Thyroid gland (tissue), 4 donors: ENCODE measurements around the gene MARCKS. TPM values are rescaled to one million over a fixed set of nuclear protein-coding genes. Genes with fewer than 3 reads are reported as not detected.

Source experiments
- DNase-seq, 2 donors: peaks; one replicate each; pipeline ENCODE4 v3.0.0-alpha.2; 2019
- H3K27ac ChIP-seq, 3 donors: fragments of 200-600 bp; sonication (generic); 1 replicate in 2 of 3; 2 replicates in 1 of 3; pipeline ENCODE4 v1.5.1; 2016 to 2019; ENCODE audit warnings: mild to moderate bottlenecking in 1 of 3, moderate library complexity in 1 of 3
- H3K27me3 ChIP-seq: fragments of 200-600 bp; sonication (generic); one replicate; pipeline ENCODE4 v1.5.1; 2019
- H3K36me3 ChIP-seq, 2 donors: fragments of 200-600 bp; sonication (generic); one replicate each; pipeline ENCODE4 v1.5.1; 2016 to 2019
- H3K4me1 ChIP-seq, 2 donors: fragments of 200-600 bp; sonication (generic); one replicate each; pipeline ENCODE4 v1.5.1; 2017 to 2019
- H3K4me3 ChIP-seq, 3 donors: fragments of 200-600 bp; sonication (generic); replicated peaks in 1 of 3; 1 replicate in 2 of 3; 2 replicates in 1 of 3; pipeline ENCODE4 v1.5.1; 2016; ENCODE audit warnings: mild to moderate bottlenecking in 1 of 3
- H3K9me3 ChIP-seq: fragments of 200-600 bp; sonication (generic); one replicate; pipeline ENCODE4 v1.5.1; 2017
- POLR2A ChIP-seq, 2 donors: fragments of 450-650 bp; IDR thresholded peaks; one replicate each; pipeline ENCODE4 v1.6.1; 2017; ENCODE audit warnings: antibody characterized with exemption in 2 of 2, mild to moderate bottlenecking in 2 of 2, moderate library complexity in 1 of 2
- WGBS, 2 donors: methylation state at CpG; one replicate each; pipeline ENCODE4 v1.1.5; 2017; 5-methylcytosine and 5-hydroxymethylcytosine counted together
- intact Hi-C: fragments of 100-400 bp; cut with DNase I; formaldehyde crosslinking; loops from one replicate; pipeline ENCODE4 v1.15.1; 2023
- total RNA-seq, 4 donors: library from RNA; depleted of rRNA; stranded (reverse); fragments of >200 nt; gene quantifications; one replicate each; pipeline ENCODE4 v1.2.3, GENCODE V29; 2016
- TF ChIP-seq, protein P1 (sequence below), 6 experiments: fragments of 200-600 bp in 3 of 6; fragments of 450-650 bp in 3 of 6; sonication (generic) in 3 of 6; IDR thresholded peaks; one replicate each; pipeline ENCODE4 v1.5.1; 2016 to 2019; ENCODE audit warnings: antibody characterized with exemption in 6 of 6, mild to moderate bottlenecking in 2 of 6, inconsistent platforms in 1 of 6, moderate library complexity in 1 of 6

Gene MARCKS
- total RNA-seq, 4 donors from 2014 or later: 35.8 to 51.8 (median 43.0) TPM

DNA sequence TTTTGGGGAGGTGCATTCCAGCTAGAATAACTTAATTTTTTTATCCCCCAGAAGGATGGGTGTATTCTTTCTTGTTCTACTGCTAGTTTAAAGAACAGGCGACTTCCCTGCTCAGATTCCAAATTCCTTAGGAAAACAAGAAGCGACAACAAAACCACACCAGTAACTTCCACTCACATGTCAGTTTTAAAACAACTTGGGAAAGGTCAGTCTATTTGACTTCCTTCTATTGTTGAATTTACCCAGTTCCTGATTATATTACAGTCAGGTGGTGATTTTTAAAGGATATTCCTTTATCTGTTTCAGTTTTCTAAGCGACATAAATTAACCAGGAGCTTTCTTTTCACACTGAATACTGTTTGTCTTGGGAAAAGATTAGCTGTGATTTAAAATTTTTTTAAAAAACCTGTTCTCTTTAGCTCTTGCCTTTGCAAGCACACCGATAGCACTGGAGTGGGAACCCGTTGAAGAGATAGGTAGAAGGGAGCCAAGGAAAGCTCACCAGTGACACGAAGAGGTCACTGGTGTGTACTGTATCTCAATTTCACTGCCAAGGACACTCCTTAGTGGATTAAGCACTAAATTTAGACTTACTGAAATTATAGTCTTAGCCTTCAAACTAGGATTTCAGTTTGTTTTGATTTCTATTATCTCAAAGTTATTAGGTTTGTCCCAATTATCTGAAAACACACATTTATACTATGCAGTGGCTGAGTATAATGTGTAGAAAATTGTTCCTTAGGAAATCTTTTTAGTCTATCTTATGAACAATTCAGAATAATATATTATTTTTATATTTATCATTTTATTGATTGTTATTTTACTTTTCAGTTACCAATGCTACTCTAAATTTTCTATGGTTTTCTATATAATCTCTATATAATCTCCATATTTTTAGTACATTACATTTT, 22.3 kb downstream of the MARCKS start:
- WGBS, 2 donors: 5 to 9% methylated on average over 6 of the region's 6 CpGs
- peaks cover 4% of the 10 kb centered on the region in 2 donors for H3K4me1 ChIP-seq
- H3K27me3 ChIP-seq: no peaks in the 10 kb centered on the region
- DNase-seq: peak; percentile 67 to 72
- H3K4me3 ChIP-seq: no peak overlapping the region
- no peaks in the 10 kb centered on the region for H3K9me3 ChIP-seq
- peak overlapping the region; percentile 22 to 69 (median 27) for H3K27ac ChIP-seq
- no peak for TF ChIP-seq POLR2A (IDR thresholded peaks at IDR 0.05)
- TF ChIP-seq, protein P1, sequence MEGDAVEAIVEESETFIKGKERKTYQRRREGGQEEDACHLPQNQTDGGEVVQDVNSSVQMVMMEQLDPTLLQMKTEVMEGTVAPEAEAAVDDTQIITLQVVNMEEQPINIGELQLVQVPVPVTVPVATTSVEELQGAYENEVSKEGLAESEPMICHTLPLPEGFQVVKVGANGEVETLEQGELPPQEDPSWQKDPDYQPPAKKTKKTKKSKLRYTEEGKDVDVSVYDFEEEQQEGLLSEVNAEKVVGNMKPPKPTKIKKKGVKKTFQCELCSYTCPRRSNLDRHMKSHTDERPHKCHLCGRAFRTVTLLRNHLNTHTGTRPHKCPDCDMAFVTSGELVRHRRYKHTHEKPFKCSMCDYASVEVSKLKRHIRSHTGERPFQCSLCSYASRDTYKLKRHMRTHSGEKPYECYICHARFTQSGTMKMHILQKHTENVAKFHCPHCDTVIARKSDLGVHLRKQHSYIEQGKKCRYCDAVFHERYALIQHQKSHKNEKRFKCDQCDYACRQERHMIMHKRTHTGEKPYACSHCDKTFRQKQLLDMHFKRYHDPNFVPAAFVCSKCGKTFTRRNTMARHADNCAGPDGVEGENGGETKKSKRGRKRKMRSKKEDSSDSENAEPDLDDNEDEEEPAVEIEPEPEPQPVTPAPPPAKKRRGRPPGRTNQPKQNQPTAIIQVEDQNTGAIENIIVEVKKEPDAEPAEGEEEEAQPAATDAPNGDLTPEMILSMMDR (IDR thresholded peaks at IDR 0.05): peak; percentile 34 to 89 (median 74)
- intact Hi-C loops: no loop called here
- no peaks in the 10 kb centered on the region for H3K36me3 ChIP-seq

DNA sequence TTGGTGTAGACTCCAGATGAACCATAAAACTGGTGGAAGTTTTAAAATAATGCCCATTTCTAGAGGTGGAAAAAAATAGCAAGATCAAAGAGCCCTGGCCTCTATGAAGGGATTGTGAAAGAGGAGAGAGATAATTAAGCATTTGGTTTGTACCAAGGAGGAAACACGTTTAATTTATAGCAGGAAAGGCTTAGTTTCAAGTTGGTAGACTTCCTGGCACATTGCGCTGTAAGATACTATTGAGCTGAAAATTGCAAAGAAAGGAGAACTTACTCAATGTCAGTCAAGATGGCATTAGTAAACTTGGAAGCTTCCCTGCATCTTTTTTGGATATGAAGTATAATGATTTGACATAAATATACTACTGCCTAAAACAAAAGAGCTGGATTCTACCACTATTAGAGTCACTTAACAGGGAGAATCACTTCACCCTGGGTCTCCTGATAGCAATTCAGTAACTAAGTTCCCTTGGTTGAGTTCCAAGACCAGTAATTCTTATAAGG, 24.4 kb downstream of the MARCKS start:
- WGBS, 2 donors: 47 to 71% methylated on average over 2 of the region's 2 CpGs
- intact Hi-C loops: no loop called here

DNA sequence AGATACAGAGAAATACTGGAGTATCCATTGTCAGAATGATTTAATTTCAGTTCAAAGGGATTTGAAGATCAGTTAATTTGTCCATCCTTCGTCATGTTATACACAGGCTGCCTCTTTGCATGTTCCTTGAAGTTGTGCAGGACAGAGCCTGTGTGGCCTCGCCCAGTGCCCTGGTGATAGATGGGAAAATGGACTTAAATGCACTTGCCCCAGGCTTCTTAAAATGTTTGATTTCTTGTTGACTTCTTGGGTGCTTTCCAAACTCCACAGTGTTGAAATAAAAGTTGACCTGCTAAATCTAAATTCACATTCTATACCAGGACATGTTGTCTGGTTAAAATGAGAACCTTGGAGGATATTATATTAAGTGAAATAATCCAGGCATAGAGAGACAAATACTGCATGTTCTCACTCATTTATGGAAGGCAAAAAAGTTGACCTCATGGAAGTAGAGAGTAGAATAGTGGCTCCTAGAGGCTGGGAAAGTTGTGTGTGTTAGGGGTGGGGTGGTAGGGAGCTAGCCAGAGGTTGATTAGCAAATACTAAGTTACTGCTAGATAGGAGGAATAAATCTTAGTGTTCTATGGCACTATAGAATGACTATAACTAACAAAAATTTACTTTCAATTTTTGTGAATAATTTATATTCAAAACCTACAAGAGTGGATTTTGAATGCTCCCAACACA, 25.3 kb downstream of the MARCKS start:
- no peaks in the 10 kb centered on the region for H3K27me3 ChIP-seq
- TF ChIP-seq POLR2A (IDR thresholded peaks at IDR 0.05): no peak
- TF ChIP-seq, protein P1 (IDR thresholded peaks at IDR 0.05): no peak
- H3K27ac ChIP-seq: no peak overlapping the region
- H3K4me3 ChIP-seq: no peak overlapping the region
- no peak for DNase-seq
- no peaks in the 10 kb centered on the region for H3K9me3 ChIP-seq
- H3K4me1 ChIP-seq: peaks cover 4% of the 10 kb centered on the region in 2 donors
- no peaks in the 10 kb centered on the region for H3K36me3 ChIP-seq
- 88 to 94% methylated on average over 2 of the region's 2 CpGs for WGBS, 2 donors
- intact Hi-C loops: no loop called here

More for the DNA sequence above, 24.4 kb downstream of the MARCKS start:
- no peak for DNase-seq
- Histone ChIP-seq H3K4me1 (peaks cover 4% of the 10 kb centered on the region in 2 donors), H3K27me3 (no peaks in the 10 kb centered on the region), H3K9me3 (no peaks in the 10 kb centered on the region), H3K4me3 (no peak overlapping the region), H3K27ac (no peak overlapping the region), H3K36me3 (no peaks in the 10 kb centered on the region)
- no peak for TF ChIP-seq POLR2A (IDR thresholded peaks at IDR 0.05)
- TF ChIP-seq, protein P1 (IDR thresholded peaks at IDR 0.05): no peak

DNA sequence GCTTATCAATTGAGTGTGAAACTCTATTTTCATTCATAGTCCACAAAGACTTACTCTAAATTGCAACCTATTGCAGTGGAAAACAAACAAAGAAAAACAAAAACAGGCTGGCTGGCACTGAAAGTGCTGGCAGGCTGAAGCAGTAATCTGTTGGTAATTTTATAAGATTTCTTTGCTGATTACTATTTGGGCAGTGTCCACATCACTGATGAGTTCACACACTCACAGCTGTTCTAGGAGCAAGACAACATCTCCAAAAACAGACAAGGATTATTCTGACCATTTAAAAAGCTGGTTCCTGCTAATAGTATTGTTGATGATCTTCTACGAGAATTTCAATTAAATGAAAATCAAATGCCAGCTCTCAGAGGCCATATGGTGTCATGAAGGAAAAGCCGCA, 26.9 kb downstream of the MARCKS start:
- Histone ChIP-seq H3K27ac (no peak overlapping the region), H3K36me3 (no peaks in the 10 kb centered on the region), H3K27me3 (no peaks in the 10 kb centered on the region), H3K4me1 (peaks cover 1% of the 10 kb centered on the region in 2 donors), H3K4me3 (no peak overlapping the region), H3K9me3 (no peaks in the 10 kb centered on the region)
- WGBS, 2 donors: 90 to 94% methylated on average over 2 of the region's 2 CpGs
- no peak for TF ChIP-seq POLR2A (IDR thresholded peaks at IDR 0.05)
- TF ChIP-seq, protein P1 (IDR thresholded peaks at IDR 0.05): no peak
- intact Hi-C loops: no loop called here
- no peak for DNase-seq
